Fibroblast of lung (primary cell): ENCODE measurements around the gene CHEK2.

ENCODE experiments used
- EZH2 ChIP-seq: IDR thresholded peaks from 2 replicates; pipeline ENCODE4 v1.5.1; 2012; ENCODE audit warnings: low read length, control low read depth, mild to moderate bottlenecking; ENCODE audit errors: missing control alignments
- TF ChIP-seq, protein P1 (sequence below), 2 donors: IDR thresholded peaks in 1 of 2; conservative IDR thresholded peaks in 1 of 2; 1 replicate in 1 of 2; 2 replicates in 1 of 2; pipeline ENCODE4 v1.5.1; 2011 to 2012; ENCODE audit warnings: low read length in 2 of 2, control low read depth in 1 of 2, inconsistent platforms in 1 of 2, low read depth in 1 of 2, mild to moderate bottlenecking in 1 of 2

DNA sequence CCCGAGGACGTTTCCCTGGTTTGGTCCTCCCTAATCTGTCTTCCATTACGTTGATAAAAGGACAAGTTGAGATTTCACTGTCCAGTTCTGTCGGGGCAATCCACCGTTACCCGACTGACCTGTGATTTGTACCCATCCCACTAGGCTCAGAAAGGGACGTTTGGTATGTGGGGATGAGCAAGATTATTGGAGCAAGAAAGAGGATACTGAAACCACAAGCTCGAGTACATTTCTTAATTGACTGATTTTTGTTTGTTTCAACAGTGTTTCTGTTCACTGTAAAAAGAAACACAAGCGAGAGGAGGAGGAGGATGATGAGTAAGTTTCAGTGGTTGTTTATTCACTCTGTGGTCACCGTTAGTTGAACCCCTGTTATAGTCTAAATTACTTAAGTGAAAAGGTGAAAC lies 31.8 kb upstream of the CHEK2 start:
- TF ChIP-seq, protein P1, sequence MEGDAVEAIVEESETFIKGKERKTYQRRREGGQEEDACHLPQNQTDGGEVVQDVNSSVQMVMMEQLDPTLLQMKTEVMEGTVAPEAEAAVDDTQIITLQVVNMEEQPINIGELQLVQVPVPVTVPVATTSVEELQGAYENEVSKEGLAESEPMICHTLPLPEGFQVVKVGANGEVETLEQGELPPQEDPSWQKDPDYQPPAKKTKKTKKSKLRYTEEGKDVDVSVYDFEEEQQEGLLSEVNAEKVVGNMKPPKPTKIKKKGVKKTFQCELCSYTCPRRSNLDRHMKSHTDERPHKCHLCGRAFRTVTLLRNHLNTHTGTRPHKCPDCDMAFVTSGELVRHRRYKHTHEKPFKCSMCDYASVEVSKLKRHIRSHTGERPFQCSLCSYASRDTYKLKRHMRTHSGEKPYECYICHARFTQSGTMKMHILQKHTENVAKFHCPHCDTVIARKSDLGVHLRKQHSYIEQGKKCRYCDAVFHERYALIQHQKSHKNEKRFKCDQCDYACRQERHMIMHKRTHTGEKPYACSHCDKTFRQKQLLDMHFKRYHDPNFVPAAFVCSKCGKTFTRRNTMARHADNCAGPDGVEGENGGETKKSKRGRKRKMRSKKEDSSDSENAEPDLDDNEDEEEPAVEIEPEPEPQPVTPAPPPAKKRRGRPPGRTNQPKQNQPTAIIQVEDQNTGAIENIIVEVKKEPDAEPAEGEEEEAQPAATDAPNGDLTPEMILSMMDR (conservative IDR thresholded peaks at IDR 0.05 in 1 of 2, IDR thresholded peaks at IDR 0.05 in 1 of 2; ENCODE audit: low read depth in 1 of 2, low read length in 2 of 2) = no peak
- TF ChIP-seq EZH2 = no peak
